Suppressor macrophage (primary cell): ENCODE results near the gene MBTD1.

Experiments used
- DNase-seq, 4 experiments: peaks; one replicate each; pipeline ENCODE4 v3.0.0-alpha.2; 2020 to 2022

MBTD1 gene

GRCh38 chr17:51144266-51145022, 115.4 kb downstream of the MBTD1 start:
- DNase-seq: no peak

GRCh38 chr17:51142597-51142996, 117.3 kb downstream of the MBTD1 start:
- no peak for DNase-seq

- DNase-seq: no peak
These were observed 123.9 kb downstream of the MBTD1 start for GRCh38 chr17:51135956-51136355.

GRCh38 chr17:51133365-51133764, 126.5 kb downstream of the MBTD1 start:
- DNase-seq: no peak

- DNase-seq: peak in 3 of 4 experiments; percentile 20 to 49 (median 42)
These were observed 126.9 kb downstream of the MBTD1 start for GRCh38 chr17:51132964-51133319.

- DNase-seq: peak; percentile 44 to 70 (median 58)
These were observed 131.8 kb downstream of the MBTD1 start for GRCh38 chr17:51128076-51128475.
